ENCODE measurements around the gene CAMK2N2. TPM values are rescaled to one million over a fixed set of nuclear protein-coding genes. Genes with fewer than 3 reads are reported as not detected.

CAMK2N2 gene
- total RNA-seq, 1 donor from 2014 or later = not detected

DNA sequence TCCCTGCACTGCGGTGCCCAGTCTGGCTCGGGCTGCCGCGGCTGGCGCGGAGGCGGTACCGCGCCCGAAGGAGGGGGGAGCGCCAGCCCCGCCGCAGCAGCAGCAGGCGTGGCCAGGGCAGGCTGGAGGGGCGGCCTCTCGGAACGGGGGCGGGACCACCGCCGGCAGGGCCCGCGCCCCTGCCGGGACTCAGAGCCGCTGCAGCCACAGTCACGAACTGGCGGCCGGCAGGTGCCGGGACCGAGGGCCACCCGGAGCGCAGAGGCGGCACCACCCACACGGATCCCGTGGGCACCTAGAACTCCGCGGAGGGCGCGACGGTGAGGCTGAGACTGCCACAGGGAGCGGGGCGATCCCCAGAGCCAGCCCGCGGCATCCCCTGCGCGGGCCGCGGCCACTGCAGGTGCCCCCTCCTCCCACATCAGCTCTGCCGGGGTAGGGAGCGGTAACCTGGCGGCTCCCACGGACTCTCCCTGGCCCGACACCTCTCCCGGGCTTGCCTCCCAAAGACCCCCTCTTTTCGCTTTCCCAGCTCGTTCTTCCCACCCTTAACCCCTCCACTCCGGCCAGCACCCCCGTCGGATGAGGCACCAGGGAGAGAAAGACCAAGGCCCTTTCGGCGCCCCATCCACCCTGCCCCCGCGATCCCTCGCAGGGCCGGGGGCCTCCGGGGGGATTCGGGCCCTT is 31.8 kb downstream of the CAMK2N2 start, which contains the start of gene VWA5B2:
TSS of gene VWA5B2 (plus strand) at position 192 of the 687 bp plus-strand sequence. CDS start 944 bp downstream, outside the sequence.
- TF ChIP-seq, protein P1, sequence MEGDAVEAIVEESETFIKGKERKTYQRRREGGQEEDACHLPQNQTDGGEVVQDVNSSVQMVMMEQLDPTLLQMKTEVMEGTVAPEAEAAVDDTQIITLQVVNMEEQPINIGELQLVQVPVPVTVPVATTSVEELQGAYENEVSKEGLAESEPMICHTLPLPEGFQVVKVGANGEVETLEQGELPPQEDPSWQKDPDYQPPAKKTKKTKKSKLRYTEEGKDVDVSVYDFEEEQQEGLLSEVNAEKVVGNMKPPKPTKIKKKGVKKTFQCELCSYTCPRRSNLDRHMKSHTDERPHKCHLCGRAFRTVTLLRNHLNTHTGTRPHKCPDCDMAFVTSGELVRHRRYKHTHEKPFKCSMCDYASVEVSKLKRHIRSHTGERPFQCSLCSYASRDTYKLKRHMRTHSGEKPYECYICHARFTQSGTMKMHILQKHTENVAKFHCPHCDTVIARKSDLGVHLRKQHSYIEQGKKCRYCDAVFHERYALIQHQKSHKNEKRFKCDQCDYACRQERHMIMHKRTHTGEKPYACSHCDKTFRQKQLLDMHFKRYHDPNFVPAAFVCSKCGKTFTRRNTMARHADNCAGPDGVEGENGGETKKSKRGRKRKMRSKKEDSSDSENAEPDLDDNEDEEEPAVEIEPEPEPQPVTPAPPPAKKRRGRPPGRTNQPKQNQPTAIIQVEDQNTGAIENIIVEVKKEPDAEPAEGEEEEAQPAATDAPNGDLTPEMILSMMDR (IDR thresholded peaks at IDR 0.05; ENCODE audit: insufficient read depth, low read length, severe bottlenecking) = no peak
- Histone ChIP-seq H3K36me3 (ENCODE audit: control insufficient read depth, insufficient read depth, low read length) (no peaks in the 10 kb centered on the region), H3K27me3 (ENCODE audit: control insufficient read depth, insufficient read depth, low read length) (peaks cover 36% of the 10 kb centered on the region), H3K4me3 (ENCODE audit: low read depth, low read length) (no peak within 1 kb of the TSS)
- FAIRE-seq (no peak), DNase-seq (ENCODE audit: low read depth) (peak; percentile 8)

DNA sequence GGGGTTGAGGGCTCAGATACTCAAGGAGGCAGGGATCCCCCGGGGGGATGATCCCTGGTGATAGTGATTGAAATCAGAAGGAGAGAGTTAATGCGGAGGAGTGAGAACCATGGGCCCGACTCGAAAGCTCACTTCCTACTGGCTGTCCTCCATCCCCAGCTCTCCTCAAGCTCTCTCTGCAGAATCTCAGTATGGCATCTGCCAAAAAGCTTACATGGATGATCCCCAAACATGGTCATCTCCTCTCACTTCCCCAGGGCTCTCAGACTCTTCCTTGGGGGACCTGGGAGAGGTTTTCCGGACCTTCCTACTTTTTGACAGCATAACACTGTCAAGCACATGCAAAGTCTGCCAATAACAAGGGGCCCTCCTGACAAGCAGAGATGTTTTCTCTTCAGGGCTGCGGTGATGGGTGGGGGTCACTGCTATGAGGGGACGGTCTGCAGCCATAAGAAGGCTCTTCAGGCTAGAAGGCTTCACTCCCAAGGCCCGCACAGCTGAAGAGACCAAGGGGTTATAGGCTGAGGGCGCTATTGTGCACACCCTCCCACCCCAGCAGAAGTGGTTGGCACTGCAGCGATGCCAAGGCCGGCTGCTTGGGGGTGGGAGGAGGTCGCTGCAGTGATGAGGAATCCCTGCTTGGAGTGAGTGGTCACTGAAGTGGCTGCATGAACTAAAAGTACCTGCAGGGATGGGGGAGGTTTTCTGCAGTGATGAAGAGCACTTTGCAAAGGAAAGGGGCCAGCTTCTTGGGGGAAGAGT is 32.8 kb downstream of the CAMK2N2 start:
- DNase-seq (ENCODE audit: low read depth) (no peak), FAIRE-seq (peak; percentile 77)
- no peaks in the 10 kb centered on the region for H3K36me3 ChIP-seq (ENCODE audit: control insufficient read depth, insufficient read depth, low read length)
- H3K27me3 ChIP-seq (ENCODE audit: control insufficient read depth, insufficient read depth, low read length) = peaks cover 36% of the 10 kb centered on the region
- no peak overlapping the region for H3K4me3 ChIP-seq (ENCODE audit: low read depth, low read length)
- TF ChIP-seq, protein P1 (IDR thresholded peaks at IDR 0.05; ENCODE audit: insufficient read depth, low read length, severe bottlenecking) = no peak

DNA sequence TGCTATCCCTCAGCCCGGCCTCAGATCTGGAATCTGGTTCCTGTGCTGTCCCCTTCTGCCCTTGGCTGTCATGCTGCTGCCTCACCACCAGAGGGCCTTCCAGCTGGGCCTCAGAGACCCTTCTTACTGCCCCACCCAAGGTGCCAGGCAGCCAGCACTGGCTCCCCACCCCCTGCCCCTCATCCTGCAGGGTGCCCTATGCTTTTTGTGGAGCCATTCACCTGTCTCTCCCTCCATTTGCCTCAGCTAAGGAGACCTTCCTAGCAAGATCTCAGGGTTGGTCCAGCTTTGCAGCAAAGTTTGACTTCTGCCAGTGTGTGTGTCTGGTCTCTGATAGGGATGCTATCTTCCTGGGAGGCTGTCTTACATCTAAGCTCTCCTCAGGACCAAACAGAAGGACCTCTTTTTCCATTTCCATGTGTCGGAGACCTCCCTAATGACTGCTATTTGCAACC is 33.8 kb downstream of the CAMK2N2 start:
- Histone ChIP-seq H3K4me3 (ENCODE audit: low read depth, low read length) (no peak overlapping the region), H3K27me3 (ENCODE audit: control insufficient read depth, insufficient read depth, low read length) (peaks cover 34% of the 10 kb centered on the region), H3K36me3 (ENCODE audit: control insufficient read depth, insufficient read depth, low read length) (no peaks in the 10 kb centered on the region)
- FAIRE-seq (peak; percentile 7), DNase-seq (ENCODE audit: low read depth) (peak; percentile 33)
- TF ChIP-seq, protein P1 (IDR thresholded peaks at IDR 0.05; ENCODE audit: insufficient read depth, low read length, severe bottlenecking) = peak; percentile 90

GRCh38 chr3:184223946-184224345 is 37.4 kb downstream of the CAMK2N2 start:
- TF ChIP-seq, protein P1 (IDR thresholded peaks at IDR 0.05; ENCODE audit: insufficient read depth, low read length, severe bottlenecking) = no peak
- FAIRE-seq (peak; percentile 18), DNase-seq (ENCODE audit: low read depth) (no peak)
- H3K4me3 ChIP-seq (ENCODE audit: low read depth, low read length) = no peak overlapping the region
- peaks cover 14% of the 10 kb centered on the region for H3K27me3 ChIP-seq (ENCODE audit: control insufficient read depth, insufficient read depth, low read length)
- no peaks in the 10 kb centered on the region for H3K36me3 ChIP-seq (ENCODE audit: control insufficient read depth, insufficient read depth, low read length)

DNA sequence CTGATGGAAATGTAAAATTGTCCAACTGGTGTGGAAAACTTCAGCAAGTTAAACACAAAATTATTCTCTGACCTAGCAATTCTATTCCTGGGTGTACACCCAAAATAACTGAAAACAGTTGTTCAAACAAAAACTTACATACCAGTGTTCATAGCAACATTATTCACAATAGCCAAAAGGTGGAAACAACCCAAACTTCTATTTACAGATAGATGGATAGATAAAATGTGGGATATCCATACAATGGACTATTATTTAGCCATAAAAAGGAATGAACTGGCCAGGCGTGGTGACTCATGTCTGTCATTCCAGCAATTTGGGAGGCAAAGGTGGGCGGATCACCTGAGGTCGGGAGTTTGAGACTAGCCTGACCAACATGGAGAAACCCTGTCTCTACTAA is 38.8 kb downstream of the CAMK2N2 start:
- no peaks in the 10 kb centered on the region for H3K36me3 ChIP-seq (ENCODE audit: control insufficient read depth, insufficient read depth, low read length)
- no peak for DNase-seq (ENCODE audit: low read depth)
- FAIRE-seq = no peak
- H3K4me3 ChIP-seq (ENCODE audit: low read depth, low read length) = no peak overlapping the region
- peaks cover under 1% of the 10 kb centered on the region for H3K27me3 ChIP-seq (ENCODE audit: control insufficient read depth, insufficient read depth, low read length)
- TF ChIP-seq, protein P1 (IDR thresholded peaks at IDR 0.05; ENCODE audit: insufficient read depth, low read length, severe bottlenecking) = no peak
